Neural cell (in vitro differentiated cells): Measurements from ENCODE around the gene RASAL2.
"Not testable (repeated sequence)": the region's sequence is repeated elsewhere in the genome, so short reads cannot be mapped to it uniquely, and the experiment has no call there.

Source experiments
- CTCF ChIP-seq: fragments of 450-650 bp; IDR thresholded peaks from 2 replicates; pipeline ENCODE4 v1.5.1; 2014; ENCODE audit warnings: antibody characterized with exemption, mild to moderate bottlenecking, moderate library complexity; ENCODE audit not compliant: poor library complexity, severe bottlenecking
- EZH2 ChIP-seq: fragments of 200-600, 300-800 bp; shearing (Covaris generic), sonication (generic); IDR thresholded peaks from 2 replicates; pipeline ENCODE4 v1.6.1; 2014; ENCODE audit warnings: antibody characterized with exemption, low read length, borderline replicate concordance, mild to moderate bottlenecking; ENCODE audit not compliant: insufficient read depth, poor library complexity, severe bottlenecking
- POLR2AphosphoS5 ChIP-seq: IDR thresholded peaks from 2 replicates; pipeline ENCODE4 v1.6.1; 2012
- TAF1 ChIP-seq: IDR thresholded peaks from 2 replicates; pipeline ENCODE4 v1.6.1; 2012; ENCODE audit warnings: low read depth

- not testable (repeated sequence) for TF ChIP-seq POLR2AphosphoS5, CTCF, EZH2, TAF1
Observed at GRCh38 chr1:178351911-178352310, 258.0 kb downstream of the RASAL2 start.
